SJCRH30 (cell line): Measurements from ENCODE around the gene FAHD2A. TPM values are rescaled to one million over a fixed set of nuclear protein-coding genes. Genes with fewer than 3 reads are reported as not detected.
A peak's percentile ranks its signal among the peaks of the same experiment; 100 is the strongest.
"Not testable (repeated sequence)": the region's sequence is repeated elsewhere in the genome, so short reads cannot be mapped to it uniquely, and the experiment has no call there.

ENCODE experiments used
- DNase-seq, 2 experiments: peaks; one replicate each; pipeline ENCODE4 v3.0.0-alpha.2; 2015 to 2020
- H3K27ac ChIP-seq: fragments of 250-450 bp; sonication (Bioruptor Pico); 2 replicates; pipeline ENCODE4 v1.5.1; 2020; ENCODE audit warnings: mild to moderate bottlenecking, moderate library complexity
- H3K27me3 ChIP-seq: fragments of 250-450 bp; sonication (Bioruptor Pico); 2 replicates; pipeline ENCODE4 v1.5.1; 2020; ENCODE audit warnings: mild to moderate bottlenecking, moderate library complexity
- H3K36me3 ChIP-seq: fragments of 250-450 bp; sonication (Bioruptor Pico); 2 replicates; pipeline ENCODE4 v1.5.1; 2020; ENCODE audit warnings: mild to moderate bottlenecking, moderate library complexity
- H3K4me1 ChIP-seq: fragments of 250-450 bp; sonication (Bioruptor Pico); 2 replicates; pipeline ENCODE4 v1.5.1; 2020; ENCODE audit warnings: mild to moderate bottlenecking, moderate library complexity
- H3K4me3 ChIP-seq: fragments of 250-450 bp; sonication (Bioruptor Pico); 2 replicates; pipeline ENCODE4 v1.5.1; 2020; ENCODE audit warnings: mild to moderate bottlenecking, moderate library complexity
- H3K9me3 ChIP-seq: fragments of 250-450 bp; sonication (Bioruptor Pico); replicated peaks from 2 replicates; pipeline ENCODE4 v1.5.1; 2020; ENCODE audit warnings: mild to moderate bottlenecking, moderate library complexity
- total RNA-seq: library from RNA; depleted of rRNA; stranded (reverse); fragments of >200 nt; shearing (Covaris generic); gene quantifications from 2 replicates; pipeline ENCODE4 v1.2.3, GENCODE V29; 2014; rRNA removed

The FAHD2A gene, protein sequence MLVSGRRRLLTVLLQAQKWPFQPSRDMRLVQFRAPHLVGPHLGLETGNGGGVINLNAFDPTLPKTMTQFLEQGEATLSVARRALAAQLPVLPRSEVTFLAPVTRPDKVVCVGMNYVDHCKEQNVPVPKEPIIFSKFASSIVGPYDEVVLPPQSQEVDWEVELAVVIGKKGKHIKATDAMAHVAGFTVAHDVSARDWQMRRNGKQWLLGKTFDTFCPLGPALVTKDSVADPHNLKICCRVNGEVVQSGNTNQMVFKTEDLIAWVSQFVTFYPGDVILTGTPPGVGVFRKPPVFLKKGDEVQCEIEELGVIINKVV
- total RNA-seq, result 19.6 and 21.3 TPM in 2 replicates

DNA sequence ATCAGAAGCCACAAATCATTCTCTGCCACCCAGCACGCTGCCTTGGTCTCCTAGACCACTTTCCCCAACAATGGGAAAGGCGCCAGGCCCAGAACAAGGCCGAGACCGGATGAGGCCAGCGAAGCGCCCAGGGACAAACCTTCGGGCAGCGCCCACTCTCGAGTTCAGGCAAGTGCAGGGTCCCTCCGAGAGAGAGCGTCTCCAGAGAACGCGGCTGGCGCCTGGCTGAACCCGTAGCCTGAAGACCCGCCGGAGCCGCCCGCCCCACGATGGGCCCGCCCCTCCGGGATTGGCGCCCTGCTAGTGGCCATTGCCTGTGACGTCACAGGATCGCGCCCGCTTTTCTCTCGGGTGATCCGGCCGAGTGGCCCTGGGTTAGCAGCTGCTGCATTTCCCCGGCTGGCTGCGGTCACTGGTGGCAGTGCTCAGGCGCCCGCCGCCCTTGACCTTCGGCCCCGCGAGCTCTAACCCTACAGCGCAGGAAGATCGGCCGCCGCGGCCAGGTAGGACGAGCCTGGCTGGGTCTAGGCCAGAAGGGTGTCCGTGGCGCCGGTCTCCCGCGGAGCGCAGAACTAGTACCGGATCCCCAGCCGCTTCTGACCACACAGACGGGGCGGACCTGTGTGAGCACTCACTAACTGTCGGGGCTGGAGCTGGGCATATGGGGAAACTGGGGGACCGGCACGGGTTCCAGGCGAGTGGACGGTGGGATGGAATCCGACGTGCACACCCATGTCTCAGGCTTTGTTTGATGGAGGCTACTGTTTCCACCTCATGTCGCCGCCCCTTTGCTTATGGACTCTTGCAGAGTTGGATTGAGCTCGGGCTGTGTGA is at the start of gene FAHD2A:
Gene FAHD2A, plus strand, starts transcription at position 339 of the 834 bp plus-strand sequence. CDS start 2,851 bp downstream, outside the sequence.
- Histone ChIP-seq H3K4me3 (peak within 1 kb of the TSS; percentile 97), H3K4me1 (no peaks in the 10 kb centered on the region), H3K9me3 (no peaks in the 10 kb centered on the region), H3K27ac (peak within 1 kb of the TSS; percentile 80), H3K36me3 (no peaks in the 10 kb centered on the region), H3K27me3 (no peaks in the 10 kb centered on the region)
- peak; percentile 97 for DNase-seq

DNA sequence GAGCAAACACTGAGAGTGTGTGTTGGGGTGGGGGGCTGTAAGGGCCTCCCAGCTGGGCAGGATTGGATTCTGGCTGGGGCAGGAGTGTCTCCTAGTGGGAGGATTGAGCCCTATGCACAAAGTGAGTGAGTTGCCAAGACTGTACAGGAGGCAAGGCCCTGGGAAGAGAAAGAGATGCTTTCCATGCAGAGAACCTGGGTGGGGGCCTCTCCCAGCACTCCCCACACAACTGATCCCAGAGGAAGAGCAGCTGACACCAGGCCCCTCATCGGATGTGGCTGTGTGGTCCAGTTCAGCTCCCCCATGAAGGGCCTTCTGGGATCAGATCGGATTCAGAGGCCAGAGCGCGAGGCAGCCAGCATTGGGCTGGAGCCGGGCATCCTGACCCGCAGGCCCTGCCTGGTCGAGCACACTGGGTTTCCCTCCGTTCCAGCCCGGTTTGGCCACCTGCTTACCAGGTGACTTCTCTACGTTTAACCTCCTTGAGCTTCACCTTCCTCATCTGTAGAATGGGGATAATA is 49.4 kb upstream of the FAHD2A start:
- Histone ChIP-seq H3K4me3 (no peak overlapping the region), H3K36me3 (no peaks in the 10 kb centered on the region), H3K9me3 (no peaks in the 10 kb centered on the region), H3K27me3 (no peaks in the 10 kb centered on the region), H3K27ac (no peak overlapping the region), H3K4me1 (no peaks in the 10 kb centered on the region)
- no peak for DNase-seq

DNA sequence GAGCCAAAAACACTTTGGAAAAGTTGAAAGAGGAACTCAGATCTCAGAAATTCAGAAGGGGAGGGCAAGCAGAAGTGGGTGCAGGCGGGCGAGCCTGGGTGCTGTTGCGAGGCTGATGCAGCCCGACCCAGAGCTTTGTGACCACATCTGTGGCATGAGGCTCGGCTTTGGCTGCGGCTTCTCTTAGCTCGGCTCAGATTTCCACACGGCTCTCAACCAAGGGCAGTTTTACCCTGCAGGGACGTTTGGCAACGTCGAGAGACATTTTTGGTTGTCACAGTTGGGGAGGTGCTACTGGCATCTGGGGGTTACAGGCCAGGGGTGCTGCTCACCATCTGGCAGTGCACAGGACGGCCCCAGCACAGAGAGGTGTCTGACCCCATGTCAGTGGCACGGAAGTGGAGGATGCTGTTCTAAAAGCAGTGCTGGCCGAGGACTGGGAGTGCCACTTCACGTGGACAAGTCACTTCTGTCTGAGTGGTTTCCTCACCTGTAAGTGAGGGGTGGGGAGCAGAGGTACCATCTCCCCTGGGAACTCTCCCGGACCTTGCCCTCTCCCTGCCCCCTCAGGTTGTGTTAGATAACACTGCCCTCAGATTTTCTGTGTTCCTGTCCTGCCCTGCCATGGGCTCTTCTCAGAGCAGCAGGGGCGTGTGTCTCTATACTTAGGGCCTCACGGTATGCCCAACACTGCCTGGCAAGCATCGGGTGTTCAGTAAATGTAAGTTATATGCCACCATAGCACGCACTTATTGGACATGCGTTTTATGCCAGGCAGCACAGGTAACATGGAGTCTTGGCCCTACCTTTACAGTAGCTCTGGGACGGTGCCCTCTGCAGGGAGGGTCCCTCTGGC is 48.7 kb upstream of the FAHD2A start:
- H3K4me3 ChIP-seq, result no peak overlapping the region
- no peaks in the 10 kb centered on the region for H3K9me3 ChIP-seq
- no peak for DNase-seq
- no peaks in the 10 kb centered on the region for H3K27me3 ChIP-seq
- no peaks in the 10 kb centered on the region for H3K4me1 ChIP-seq
- H3K27ac ChIP-seq, result no peak overlapping the region
- no peaks in the 10 kb centered on the region for H3K36me3 ChIP-seq

DNA sequence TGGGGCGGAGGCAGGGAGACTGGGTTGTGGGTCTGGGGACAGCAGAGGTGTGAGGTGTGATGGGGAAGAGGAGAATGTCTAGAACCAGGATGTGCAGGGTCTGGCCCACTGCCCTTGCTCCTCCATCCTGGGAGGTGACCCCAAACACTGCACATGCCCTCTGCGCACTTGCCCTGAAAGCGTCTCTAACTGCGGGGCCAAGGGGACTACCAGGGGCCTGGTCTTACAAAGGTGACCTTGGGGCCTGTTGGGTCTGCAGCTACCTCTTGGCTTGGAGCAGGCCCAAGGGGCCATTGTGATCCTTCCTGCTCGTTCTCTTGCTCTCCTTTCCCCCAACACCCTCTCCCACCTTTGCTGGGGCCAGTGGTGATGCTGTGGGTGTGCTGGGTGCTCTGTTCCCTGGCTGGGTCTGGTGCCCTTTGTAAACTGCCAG is 48.0 kb upstream of the FAHD2A start:
- no peaks in the 10 kb centered on the region for H3K36me3 ChIP-seq
- no peak for DNase-seq
- no peaks in the 10 kb centered on the region for H3K9me3 ChIP-seq
- H3K27me3 ChIP-seq, result no peaks in the 10 kb centered on the region
- no peak overlapping the region for H3K27ac ChIP-seq
- no peaks in the 10 kb centered on the region for H3K4me1 ChIP-seq
- H3K4me3 ChIP-seq, result no peak overlapping the region

DNA sequence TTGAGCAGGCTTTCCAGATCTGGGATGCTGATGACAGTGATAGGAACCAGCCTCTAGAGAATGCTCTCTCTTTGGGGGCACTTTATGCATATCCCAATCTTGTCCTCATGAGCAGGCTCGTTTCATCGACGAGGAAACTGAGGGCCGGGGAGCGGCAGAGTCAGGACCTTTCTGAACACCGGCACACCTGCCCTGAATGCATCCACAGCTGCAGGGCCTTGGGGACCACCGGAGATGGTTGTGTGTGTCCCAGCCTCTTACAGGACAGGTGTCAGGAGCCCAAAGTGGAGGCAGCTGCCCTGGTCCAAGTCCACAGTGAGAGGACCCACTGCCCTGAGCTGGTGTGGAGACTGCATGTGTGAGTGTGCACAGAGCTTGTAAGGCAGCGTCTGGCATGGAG is 47.6 kb upstream of the FAHD2A start:
- no peaks in the 10 kb centered on the region for H3K4me1 ChIP-seq
- no peaks in the 10 kb centered on the region for H3K36me3 ChIP-seq
- H3K27me3 ChIP-seq, result no peaks in the 10 kb centered on the region
- no peak for DNase-seq
- no peak overlapping the region for H3K4me3 ChIP-seq
- no peaks in the 10 kb centered on the region for H3K9me3 ChIP-seq
- H3K27ac ChIP-seq, result no peak overlapping the region

DNA sequence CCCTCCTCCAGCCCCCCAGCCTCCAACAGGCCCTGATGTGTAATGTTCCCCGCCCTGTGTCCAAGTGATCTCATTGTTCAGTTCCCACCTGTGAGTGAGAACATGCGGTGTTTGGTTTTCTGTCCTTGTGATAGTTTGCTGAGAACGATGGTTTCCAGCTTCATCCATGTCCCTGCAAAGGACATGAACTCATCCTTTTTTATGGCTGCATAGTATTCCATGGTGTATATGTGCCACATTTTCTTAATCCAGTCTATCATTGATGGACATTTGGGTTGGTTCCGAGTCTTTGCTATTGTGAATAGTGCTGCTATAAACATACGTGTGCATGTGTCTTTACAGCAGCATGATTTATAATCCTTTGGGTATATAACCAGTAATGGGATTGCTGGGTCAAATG is 47.0 kb upstream of the FAHD2A start:
- not testable (repeated sequence) for H3K27ac ChIP-seq, DNase-seq, H3K9me3 ChIP-seq, H3K27me3 ChIP-seq, H3K4me1 ChIP-seq, H3K36me3 ChIP-seq, H3K4me3 ChIP-seq

DNA sequence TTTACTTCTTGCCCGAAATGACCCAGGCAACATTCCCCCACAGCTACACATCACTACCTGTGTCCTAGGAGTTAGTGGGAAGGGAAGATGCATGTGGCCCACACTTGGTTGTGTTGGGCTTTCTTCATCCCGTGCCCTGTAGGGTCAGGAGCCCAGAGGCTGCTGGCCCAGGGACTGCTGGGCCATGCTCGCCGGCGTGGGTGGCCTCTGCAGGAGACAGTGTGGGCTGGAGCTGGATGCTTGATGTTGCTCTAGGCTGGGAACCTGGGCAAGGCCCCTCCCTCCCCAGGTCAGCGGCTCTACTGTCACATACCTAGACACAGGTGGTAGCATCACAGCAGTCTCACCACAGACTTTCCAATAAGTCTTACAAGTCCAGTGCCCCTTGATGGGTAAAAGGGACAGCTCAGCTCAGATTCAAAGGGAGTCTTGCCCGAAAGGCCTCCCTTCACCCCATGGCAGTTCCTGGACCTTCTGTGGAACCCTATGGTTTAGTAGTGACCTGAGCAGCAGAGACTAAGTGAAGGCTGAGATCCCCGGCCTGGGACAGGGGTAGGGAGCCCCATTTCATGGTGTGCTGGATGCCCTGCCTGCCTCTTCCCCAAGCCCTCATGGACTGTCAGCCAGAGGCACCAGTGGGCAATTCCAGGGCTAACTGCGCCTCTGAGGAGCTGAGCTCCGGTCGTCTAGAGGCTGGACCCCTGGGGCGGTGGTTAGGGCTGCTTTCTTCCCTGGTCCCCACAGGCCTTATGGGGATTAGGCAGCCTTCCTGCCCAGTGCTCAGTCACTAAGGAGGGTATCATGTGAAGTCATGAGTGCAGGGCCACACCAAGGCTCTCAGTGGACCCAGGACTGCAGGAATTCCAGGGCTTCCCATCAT is 45.4 kb upstream of the FAHD2A start:
- Histone ChIP-seq H3K4me1 (no peaks in the 10 kb centered on the region), H3K27me3 (no peaks in the 10 kb centered on the region), H3K9me3 (no peaks in the 10 kb centered on the region), H3K36me3 (no peaks in the 10 kb centered on the region), H3K27ac (no peak overlapping the region), H3K4me3 (no peak overlapping the region)
- no peak for DNase-seq

DNA sequence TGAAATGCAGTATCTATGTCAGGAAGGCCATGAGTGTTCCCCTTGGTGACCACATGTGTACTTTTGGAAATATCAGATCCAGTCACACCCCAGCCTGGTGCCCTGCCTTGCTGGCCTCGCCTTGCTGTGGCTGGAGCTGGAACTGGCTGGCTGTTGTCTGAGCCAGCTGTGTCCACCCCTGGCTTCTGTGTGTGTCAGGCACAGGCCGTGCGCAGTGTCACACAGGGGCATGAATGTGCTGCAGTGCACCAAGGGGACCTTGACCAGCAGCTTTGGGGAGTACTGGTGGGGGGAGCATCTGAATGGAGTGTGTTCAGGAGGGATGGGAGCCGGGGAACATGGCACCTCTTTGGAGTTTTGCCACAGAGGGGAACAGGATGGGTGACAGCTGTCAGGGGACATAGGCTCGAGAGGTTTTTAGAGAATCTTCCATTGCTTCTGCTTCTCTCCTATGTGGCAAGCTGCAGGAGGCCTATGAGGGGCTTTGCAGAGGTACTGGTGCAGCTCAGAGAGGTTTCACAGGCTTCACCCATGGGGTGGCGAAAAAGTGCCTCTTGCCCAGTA is 44.7 kb upstream of the FAHD2A start:
- Histone ChIP-seq H3K4me1 (no peaks in the 10 kb centered on the region), H3K36me3 (no peaks in the 10 kb centered on the region), H3K27ac (no peak overlapping the region), H3K4me3 (no peak overlapping the region), H3K27me3 (no peaks in the 10 kb centered on the region), H3K9me3 (no peaks in the 10 kb centered on the region)
- no peak for DNase-seq

DNA sequence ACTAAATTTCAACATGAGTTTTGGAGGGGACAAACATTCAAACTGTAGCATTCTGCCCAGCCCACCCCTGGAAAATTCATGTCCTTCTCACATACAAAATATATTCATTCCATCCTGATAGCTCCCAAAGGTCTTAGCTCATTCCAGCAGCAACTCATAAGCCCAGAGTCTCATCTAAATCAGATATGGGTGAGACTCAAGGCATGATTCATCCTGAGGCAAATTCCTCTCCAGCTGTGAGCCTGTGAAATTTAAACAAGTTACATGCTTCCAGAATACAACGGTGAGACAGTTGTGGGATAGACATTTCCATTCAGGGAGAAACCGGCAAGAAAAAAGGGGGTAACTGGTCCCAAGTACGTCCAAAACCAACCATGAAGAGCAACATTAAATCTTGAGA is 43.5 kb upstream of the FAHD2A start:
- Histone ChIP-seq H3K4me3 (no peak overlapping the region), H3K36me3 (no peaks in the 10 kb centered on the region), H3K27me3 (no peaks in the 10 kb centered on the region), H3K27ac (no peak overlapping the region), H3K4me1 (no peaks in the 10 kb centered on the region), H3K9me3 (no peaks in the 10 kb centered on the region)
- no peak for DNase-seq

DNA sequence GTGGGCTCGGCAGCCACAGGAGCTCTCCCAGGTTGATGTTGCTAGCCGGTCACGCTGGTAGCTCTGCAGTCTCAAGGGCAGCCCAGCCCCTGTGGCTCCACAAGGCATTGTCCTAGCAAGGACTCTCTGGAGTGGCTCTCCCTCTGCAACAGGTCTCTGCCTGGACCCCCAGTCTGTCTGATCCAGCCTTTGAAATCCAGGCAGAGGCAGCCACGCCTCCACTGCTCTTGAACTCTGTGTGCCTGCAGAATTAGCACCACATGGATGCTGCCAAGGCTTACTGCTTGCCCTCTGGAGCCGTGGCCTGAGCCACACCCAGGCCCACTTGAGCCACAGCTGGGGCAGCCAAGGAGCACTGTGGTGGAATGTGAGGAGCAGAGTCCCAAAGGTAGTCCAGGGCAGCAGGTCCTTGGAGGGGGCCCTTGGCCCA is 43.0 kb upstream of the FAHD2A start:
- H3K36me3 ChIP-seq, result no peaks in the 10 kb centered on the region
- DNase-seq, result no peak
- no peaks in the 10 kb centered on the region for H3K4me1 ChIP-seq
- no peaks in the 10 kb centered on the region for H3K9me3 ChIP-seq
- H3K27ac ChIP-seq, result no peak overlapping the region
- H3K4me3 ChIP-seq, result no peak overlapping the region
- no peaks in the 10 kb centered on the region for H3K27me3 ChIP-seq

DNA sequence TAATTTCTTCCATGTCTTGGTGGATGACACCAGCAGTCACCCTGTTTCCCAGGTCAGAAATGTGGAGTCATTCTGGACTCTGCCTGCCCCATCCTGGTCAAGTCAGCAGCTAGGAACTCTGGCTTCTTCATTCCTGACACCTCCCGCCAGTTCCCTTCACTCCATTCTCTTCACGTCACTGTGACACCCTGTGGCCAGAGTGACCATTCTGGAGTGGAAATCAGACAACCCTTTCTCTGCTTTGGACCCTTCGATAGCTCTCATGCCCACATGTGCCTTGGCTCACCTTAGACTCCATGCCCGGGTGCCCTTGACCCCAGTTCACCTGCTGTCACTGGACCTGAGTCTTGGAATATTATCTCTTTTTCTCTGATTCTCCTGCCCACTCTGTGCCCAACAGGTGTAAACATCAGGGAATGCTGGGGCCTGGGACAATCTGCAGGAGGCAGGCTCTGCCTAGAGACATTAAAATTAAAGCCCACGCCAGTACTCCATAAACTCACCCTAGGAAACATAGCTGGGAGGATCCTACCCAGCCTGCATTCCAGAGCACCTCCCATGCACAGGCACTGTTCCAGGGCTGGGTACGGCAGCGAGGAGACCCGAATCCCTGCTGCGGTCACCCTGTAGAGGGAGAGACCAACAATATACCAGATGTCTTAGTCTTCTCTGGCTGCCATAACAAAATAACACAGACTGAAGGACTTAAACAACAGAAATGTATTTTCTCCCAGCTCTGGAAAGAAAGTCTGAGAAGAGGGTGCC is 41.1 kb upstream of the FAHD2A start:
- no peaks in the 10 kb centered on the region for H3K36me3 ChIP-seq
- H3K27ac ChIP-seq, result no peak overlapping the region
- no peaks in the 10 kb centered on the region for H3K27me3 ChIP-seq
- no peaks in the 10 kb centered on the region for H3K9me3 ChIP-seq
- no peaks in the 10 kb centered on the region for H3K4me1 ChIP-seq
- no peak overlapping the region for H3K4me3 ChIP-seq
- DNase-seq, result no peak

DNA sequence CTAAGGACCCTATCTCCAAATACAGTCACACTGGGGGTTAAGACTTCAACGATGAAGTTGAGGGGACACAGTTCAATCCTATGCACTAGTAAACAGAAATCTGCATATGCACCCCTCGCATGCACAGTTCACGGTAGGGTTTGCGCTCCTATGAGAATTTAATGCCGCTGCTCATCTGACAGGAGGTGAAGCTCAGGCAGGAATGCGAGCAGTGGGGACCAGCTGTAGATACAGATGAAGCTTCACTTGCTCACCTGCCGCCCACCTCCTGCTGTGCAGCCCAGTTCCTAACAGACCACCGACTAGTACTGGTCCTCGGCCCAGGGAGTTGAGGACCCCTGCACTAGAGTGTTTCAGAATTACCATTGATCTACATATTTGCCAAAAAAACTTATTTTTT is 40.0 kb upstream of the FAHD2A start:
- H3K4me1 ChIP-seq, result no peaks in the 10 kb centered on the region
- H3K27me3 ChIP-seq, result no peaks in the 10 kb centered on the region
- DNase-seq, result no peak
- H3K9me3 ChIP-seq, result no peaks in the 10 kb centered on the region
- H3K4me3 ChIP-seq, result no peak overlapping the region
- H3K27ac ChIP-seq, result no peak overlapping the region
- no peaks in the 10 kb centered on the region for H3K36me3 ChIP-seq

DNA sequence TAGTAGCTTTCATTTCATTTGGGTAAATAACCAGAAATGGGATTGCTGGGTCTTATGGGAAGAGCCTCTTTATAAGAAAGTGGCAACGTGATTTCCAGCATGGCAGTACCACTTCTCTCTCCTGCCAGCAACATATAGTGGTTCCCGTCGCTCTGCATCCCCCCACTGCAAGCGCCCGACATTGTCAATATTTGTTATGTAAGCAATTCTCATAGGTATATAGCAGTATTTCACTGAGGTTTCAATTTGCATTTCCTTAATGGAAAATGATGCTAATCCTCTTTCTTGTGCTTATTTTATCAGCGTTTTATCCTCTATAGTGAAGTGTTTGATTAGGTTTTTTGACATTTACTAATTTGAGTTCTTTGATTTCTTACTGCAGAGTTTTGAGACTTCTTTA is 36.0 kb upstream of the FAHD2A start:
- Histone ChIP-seq H3K4me3 (no peak overlapping the region), H3K36me3 (no peaks in the 10 kb centered on the region), H3K4me1 (no peaks in the 10 kb centered on the region), H3K27me3 (no peaks in the 10 kb centered on the region), H3K9me3 (no peaks in the 10 kb centered on the region), H3K27ac (no peak overlapping the region)
- DNase-seq, result no peak
